Measurements from ENCODE around the gene HOXB6. TPM values are rescaled to one million over a fixed set of nuclear protein-coding genes. Genes with fewer than 3 reads are reported as not detected.

Gene HOXB6
- total RNA-seq, 1 donor from 2014 or later = not detected

- Histone ChIP-seq H3K4me3 (no peak overlapping the region), H2AFZ (replicated peaks) (no peak overlapping the region), H4K20me1 (ENCODE audit: low read depth) (peaks cover 93% of the 10 kb centered on the region), H3K9me3 (ENCODE audit: low read depth) (no peaks in the 10 kb centered on the region), H3K9ac (no peak overlapping the region), H3K4me2 (no peak overlapping the region), H3K79me2 (ENCODE audit: low read depth) (no peaks in the 10 kb centered on the region), H3F3A (ENCODE audit: low read depth) (no peaks in the 10 kb centered on the region), H3K27ac (no peak overlapping the region), H3K27me3 (peaks cover 100% of the 10 kb centered on the region), H3K36me3 (no peaks in the 10 kb centered on the region), H3K4me1 (no peaks in the 10 kb centered on the region)
- H3K4me3 Mint-ChIP-seq = no peak overlapping the region
- DNase-seq (ENCODE audit: low spot score) = no peak
- H3K27ac Mint-ChIP-seq = no peak overlapping the region
- H3K9me3 Mint-ChIP-seq = peaks cover 14% of the 10 kb centered on the region
- H3K36me3 Mint-ChIP-seq = no peaks in the 10 kb centered on the region
- peaks cover 98% of the 10 kb centered on the region for H3K27me3 Mint-ChIP-seq (ENCODE audit: insufficient read depth, low read depth)
- peaks cover 4% of the 10 kb centered on the region for H3K4me1 Mint-ChIP-seq
- TF ChIP-seq CTCF (IDR thresholded peaks at IDR 0.05) (no peak), EZH2 (IDR thresholded peaks at IDR 0.05) (peak; percentile 99), EZH2phosphoT487 (IDR thresholded peaks at IDR 0.05) (peak; percentile 99)
Measured at GRCh38 chr17:48586355-48587258, 18.2 kb downstream of the HOXB6 start.

GRCh38 chr17:48584223-48584741 lies 20.5 kb downstream of the HOXB6 start:
- Mint-ChIP-seq H3K4me1 (peaks cover 4% of the 10 kb centered on the region), H3K36me3 (no peaks in the 10 kb centered on the region), H3K9me3 (peaks cover 16% of the 10 kb centered on the region), H3K4me3 (no peak overlapping the region), H3K27me3 (ENCODE audit: insufficient read depth, low read depth) (peaks cover 98% of the 10 kb centered on the region), H3K27ac (no peak overlapping the region)
- Histone ChIP-seq H3K4me3 (no peak overlapping the region), H3K9ac (no peak overlapping the region), H3K36me3 (no peaks in the 10 kb centered on the region), H3K4me2 (no peak overlapping the region), H2AFZ (replicated peaks) (no peak overlapping the region), H3K9me3 (ENCODE audit: low read depth) (no peaks in the 10 kb centered on the region), H3F3A (ENCODE audit: low read depth) (no peaks in the 10 kb centered on the region), H4K20me1 (ENCODE audit: low read depth) (peaks cover 94% of the 10 kb centered on the region), H3K4me1 (no peaks in the 10 kb centered on the region), H3K79me2 (ENCODE audit: low read depth) (no peaks in the 10 kb centered on the region), H3K27ac (no peak overlapping the region), H3K27me3 (peaks cover 100% of the 10 kb centered on the region)
- no peak for TF ChIP-seq EZH2 (IDR thresholded peaks at IDR 0.05)
- TF ChIP-seq CTCF (IDR thresholded peaks at IDR 0.05) = no peak
- no peak for TF ChIP-seq EZH2phosphoT487 (IDR thresholded peaks at IDR 0.05)
- DNase-seq (ENCODE audit: low spot score) = no peak

- Histone ChIP-seq H3K4me3 (no peak overlapping the region), H3K4me2 (no peak overlapping the region), H3K9ac (no peak overlapping the region), H3K79me2 (ENCODE audit: low read depth) (no peaks in the 10 kb centered on the region), H3F3A (ENCODE audit: low read depth) (no peaks in the 10 kb centered on the region), H3K27ac (no peak overlapping the region), H3K4me1 (no peaks in the 10 kb centered on the region), H3K36me3 (no peaks in the 10 kb centered on the region), H3K9me3 (ENCODE audit: low read depth) (no peaks in the 10 kb centered on the region), H3K27me3 (peaks cover 100% of the 10 kb centered on the region), H4K20me1 (ENCODE audit: low read depth) (peaks cover 94% of the 10 kb centered on the region), H2AFZ (replicated peaks) (no peak overlapping the region)
- Mint-ChIP-seq H3K9me3 (peaks cover 20% of the 10 kb centered on the region), H3K4me3 (no peak overlapping the region), H3K4me1 (peaks cover 4% of the 10 kb centered on the region), H3K36me3 (no peaks in the 10 kb centered on the region), H3K27me3 (ENCODE audit: insufficient read depth, low read depth) (peaks cover 98% of the 10 kb centered on the region), H3K27ac (no peak overlapping the region)
- TF ChIP-seq EZH2 (IDR thresholded peaks at IDR 0.05) (peak; percentile 73), CTCF (IDR thresholded peaks at IDR 0.05) (no peak)
- no peak for DNase-seq (ENCODE audit: low spot score)
Measured at GRCh38 chr17:48583708-48584222, 21.0 kb downstream of the HOXB6 start.
